AG09319 (cell line): Measurements from ENCODE around the gene ABCA5.

ENCODE experiments used
- DNase-seq: peaks from one replicate; pipeline ENCODE4 v3.0.0-alpha.2; 2010; ENCODE audit warnings: low read depth; ENCODE audit errors: extremely low read depth
- CTCF ChIP-seq: IDR thresholded peaks from 2 replicates; pipeline ENCODE4 v1.5.1; 2011; ENCODE audit warnings: low read depth, mild to moderate bottlenecking, inconsistent platforms, low read length, moderate library complexity

The ABCA5 gene

GRCh38 chr17:69228018-69228417 lies 98.9 kb downstream of the ABCA5 start:
- no peak for TF ChIP-seq CTCF
- DNase-seq: no peak

GRCh38 chr17:69227541-69227940 lies 99.4 kb downstream of the ABCA5 start:
- no peak for DNase-seq

DNA sequence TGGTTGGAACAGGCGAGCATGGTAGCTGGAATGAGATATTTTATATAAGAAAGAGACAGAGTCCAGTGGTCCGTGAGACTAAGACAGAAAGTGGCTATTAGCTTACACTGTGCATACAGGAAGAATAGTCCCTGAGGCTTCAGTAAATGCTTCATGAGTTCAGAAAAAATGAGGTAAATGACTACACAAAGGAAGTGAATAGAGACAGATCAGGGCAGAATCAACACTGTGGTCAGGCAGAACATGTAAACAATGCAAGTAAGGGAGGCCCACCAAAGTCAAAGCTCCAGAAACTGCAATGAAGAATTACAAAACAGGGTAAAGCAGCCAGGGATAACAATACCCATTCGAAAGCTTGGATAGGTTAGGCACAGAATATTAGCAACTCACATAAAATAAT lies 103.1 kb downstream of the ABCA5 start:
- no peak for TF ChIP-seq CTCF
- DNase-seq: peak; percentile 48

More at GRCh38 chr17:69227541-69227940, 99.4 kb downstream of the ABCA5 start:
- TF ChIP-seq CTCF: no peak

- DNase-seq: no peak
- no peak for TF ChIP-seq CTCF
Observed at GRCh38 chr17:69222707-69223258, 104.2 kb downstream of the ABCA5 start.

DNA sequence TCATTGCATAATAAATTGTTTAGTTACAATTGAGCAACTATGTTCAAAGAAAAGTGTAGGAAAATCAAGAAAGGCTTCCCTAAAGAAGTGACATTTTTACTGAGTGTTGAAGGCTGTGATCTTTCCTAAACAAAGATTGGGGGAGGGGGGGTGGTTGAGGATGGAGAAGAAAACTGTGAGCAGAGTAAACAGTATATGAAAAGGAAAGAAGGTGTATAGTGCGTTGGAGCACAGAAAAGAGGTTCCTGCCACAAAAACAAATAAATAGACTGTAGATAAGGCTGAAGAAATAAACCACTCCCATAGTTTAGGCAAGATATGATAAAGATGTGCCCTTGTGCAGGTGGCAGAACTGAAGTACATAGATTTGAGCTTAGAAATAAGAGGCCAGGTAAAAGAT lies 106.8 kb downstream of the ABCA5 start:
- no peak for TF ChIP-seq CTCF

GRCh38 chr17:69218986-69219385 lies 107.9 kb downstream of the ABCA5 start:
- no peak for DNase-seq
- TF ChIP-seq CTCF: no peak

More for the DNA sequence above, 106.8 kb downstream of the ABCA5 start:
- DNase-seq: no peak

DNA sequence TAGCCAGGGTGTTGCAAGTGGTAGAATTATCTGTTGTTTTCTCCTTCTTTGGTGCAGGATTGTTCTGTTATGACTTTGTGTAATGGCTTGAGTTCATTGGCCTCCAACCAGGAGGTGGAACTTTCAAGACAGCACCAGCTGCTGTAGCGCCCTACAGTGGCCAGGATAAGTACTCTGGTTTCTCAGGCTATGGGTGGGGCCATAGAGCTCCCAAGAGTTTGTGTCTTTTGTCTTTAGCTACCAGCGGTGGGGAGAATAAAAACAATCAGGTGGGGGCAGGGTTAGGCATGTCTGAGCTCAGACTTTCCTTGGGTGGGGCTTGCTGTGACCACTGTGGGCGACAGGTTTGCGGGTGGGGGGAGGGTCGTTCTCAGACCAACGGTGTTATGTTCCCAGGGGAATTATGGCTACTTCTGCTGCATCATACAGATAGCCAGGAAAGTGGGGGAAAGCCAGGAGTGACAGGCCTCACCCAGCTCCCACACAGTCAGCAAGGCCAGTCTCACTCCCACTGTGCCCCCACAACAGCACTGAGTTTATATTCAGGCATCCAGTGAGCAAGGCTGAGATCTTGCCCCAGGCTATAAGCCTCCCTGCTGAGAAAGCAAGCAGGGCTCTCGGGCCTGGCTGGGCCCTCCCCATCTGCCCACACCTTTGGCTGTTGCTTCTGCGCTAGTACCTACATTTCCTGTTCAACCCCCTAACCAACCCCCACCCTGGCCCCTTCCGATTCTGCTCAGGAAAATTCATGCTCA lies 113.7 kb downstream of the ABCA5 start:
- TF ChIP-seq CTCF: no peak

More for the DNA sequence above, 113.7 kb downstream of the ABCA5 start:
- no peak for DNase-seq
